PC-9 (cell line): ENCODE results near the gene ADAMTSL1.

Experiments
- CTCF ChIP-seq: fragments of 200-600 bp; sonication (generic); conservative IDR thresholded peaks from 2 replicates; pipeline ENCODE4 v1.6.1; 2017; ENCODE audit warnings: mixed run types, antibody characterized with exemption, mild to moderate bottlenecking, moderate library complexity
- EZH2 ChIP-seq: fragments of 200-600 bp; sonication (generic); IDR thresholded peaks from 2 replicates; pipeline ENCODE4 v1.8.0; 2017; ENCODE audit warnings: antibody characterized with exemption, low read depth

DNA sequence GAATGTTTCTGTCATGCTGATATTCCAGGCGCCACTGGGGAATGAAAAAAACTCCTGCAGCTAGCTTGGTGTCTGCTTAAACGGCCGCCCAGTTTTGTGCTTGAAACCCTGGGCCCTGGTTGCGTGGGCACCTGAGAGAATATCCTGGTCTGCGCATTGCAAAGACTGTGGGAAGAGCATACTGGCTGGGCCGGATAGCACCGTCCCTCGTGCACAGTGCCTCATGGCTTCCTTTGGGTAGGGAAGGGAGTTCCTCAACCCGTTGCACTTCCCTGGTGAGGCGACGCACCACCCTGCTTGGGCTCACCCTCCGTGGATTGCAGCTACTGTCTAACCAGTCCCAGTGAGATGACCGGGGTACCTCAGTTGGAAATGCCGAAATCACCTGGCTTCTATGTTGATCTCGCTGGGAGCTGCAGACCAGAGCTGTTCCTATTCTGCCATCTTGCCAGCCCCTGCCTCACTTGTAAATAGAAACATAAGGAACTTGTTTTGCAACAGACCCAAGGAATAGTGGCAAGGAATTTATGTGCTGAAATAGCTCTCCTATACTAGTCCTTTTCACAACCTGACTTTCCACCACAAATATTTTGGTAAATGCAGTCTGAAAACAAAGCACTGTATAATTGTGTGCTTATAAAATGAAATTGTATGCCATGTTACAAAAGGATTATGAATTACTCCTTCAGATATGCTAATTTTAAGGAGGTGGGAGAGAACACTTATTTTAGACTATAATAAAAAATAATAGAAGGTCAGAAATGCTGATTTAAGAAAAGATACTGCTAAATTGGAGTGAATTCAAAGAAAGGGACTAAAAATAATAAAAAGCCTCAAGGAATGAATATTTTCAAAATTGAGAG, 90.3 kb downstream of the ADAMTSL1 start:
- TF ChIP-seq EZH2 (no peak), CTCF (no peak)
